ENCODE results near the gene ASCL5. TPM values are rescaled to one million over a fixed set of nuclear protein-coding genes. Genes with fewer than 3 reads are reported as not detected.

Gene ASCL5
- total and polyA plus RNA-seq, 2 of the 13 experiments (the other 11 are each of a cell fraction or from before 2014, with no cell fraction given): not detected

- TF ChIP-seq, protein P1, sequence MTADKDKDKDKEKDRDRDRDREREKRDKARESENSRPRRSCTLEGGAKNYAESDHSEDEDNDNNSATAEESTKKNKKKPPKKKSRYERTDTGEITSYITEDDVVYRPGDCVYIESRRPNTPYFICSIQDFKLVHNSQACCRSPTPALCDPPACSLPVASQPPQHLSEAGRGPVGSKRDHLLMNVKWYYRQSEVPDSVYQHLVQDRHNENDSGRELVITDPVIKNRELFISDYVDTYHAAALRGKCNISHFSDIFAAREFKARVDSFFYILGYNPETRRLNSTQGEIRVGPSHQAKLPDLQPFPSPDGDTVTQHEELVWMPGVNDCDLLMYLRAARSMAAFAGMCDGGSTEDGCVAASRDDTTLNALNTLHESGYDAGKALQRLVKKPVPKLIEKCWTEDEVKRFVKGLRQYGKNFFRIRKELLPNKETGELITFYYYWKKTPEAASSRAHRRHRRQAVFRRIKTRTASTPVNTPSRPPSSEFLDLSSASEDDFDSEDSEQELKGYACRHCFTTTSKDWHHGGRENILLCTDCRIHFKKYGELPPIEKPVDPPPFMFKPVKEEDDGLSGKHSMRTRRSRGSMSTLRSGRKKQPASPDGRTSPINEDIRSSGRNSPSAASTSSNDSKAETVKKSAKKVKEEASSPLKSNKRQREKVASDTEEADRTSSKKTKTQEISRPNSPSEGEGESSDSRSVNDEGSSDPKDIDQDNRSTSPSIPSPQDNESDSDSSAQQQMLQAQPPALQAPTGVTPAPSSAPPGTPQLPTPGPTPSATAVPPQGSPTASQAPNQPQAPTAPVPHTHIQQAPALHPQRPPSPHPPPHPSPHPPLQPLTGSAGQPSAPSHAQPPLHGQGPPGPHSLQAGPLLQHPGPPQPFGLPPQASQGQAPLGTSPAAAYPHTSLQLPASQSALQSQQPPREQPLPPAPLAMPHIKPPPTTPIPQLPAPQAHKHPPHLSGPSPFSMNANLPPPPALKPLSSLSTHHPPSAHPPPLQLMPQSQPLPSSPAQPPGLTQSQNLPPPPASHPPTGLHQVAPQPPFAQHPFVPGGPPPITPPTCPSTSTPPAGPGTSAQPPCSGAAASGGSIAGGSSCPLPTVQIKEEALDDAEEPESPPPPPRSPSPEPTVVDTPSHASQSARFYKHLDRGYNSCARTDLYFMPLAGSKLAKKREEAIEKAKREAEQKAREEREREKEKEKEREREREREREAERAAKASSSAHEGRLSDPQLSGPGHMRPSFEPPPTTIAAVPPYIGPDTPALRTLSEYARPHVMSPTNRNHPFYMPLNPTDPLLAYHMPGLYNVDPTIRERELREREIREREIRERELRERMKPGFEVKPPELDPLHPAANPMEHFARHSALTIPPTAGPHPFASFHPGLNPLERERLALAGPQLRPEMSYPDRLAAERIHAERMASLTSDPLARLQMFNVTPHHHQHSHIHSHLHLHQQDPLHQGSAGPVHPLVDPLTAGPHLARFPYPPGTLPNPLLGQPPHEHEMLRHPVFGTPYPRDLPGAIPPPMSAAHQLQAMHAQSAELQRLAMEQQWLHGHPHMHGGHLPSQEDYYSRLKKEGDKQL (CRISPR knock-in tag; IDR thresholded peaks at IDR 0.05; ENCODE audit: low read depth): no peak
- TF ChIP-seq GLI4 (CRISPR knock-in tag; IDR thresholded peaks at IDR 0.05; ENCODE audit: borderline replicate concordance): 0 out of 2 replicates have a peak, but pooled peaks have one; percentile 17
- TF ChIP-seq PAF1 (CRISPR knock-in tag; IDR thresholded peaks at IDR 0.05): no peak
- no peak for TF ChIP-seq ZNF205 (CRISPR knock-in tag; IDR thresholded peaks at IDR 0.05)
- no peak for TF ChIP-seq ZNF20 (CRISPR knock-in tag; IDR thresholded peaks at IDR 0.05)
- no peak for TF ChIP-seq SMARCE1 (IDR thresholded peaks at IDR 0.05; ENCODE audit: borderline replicate concordance)
- no peak for TF ChIP-seq HHEX (CRISPR knock-in tag; IDR thresholded peaks at IDR 0.05)
- TF ChIP-seq CENPT (CRISPR knock-in tag; IDR thresholded peaks at IDR 0.05; ENCODE audit: low read depth): no peak
- no peak for TF ChIP-seq SMYD3 (CRISPR knock-in tag; IDR thresholded peaks at IDR 0.05)
- TF ChIP-seq SP5 (CRISPR knock-in tag; IDR thresholded peaks at IDR 0.05; ENCODE audit: borderline replicate concordance, low read depth): peak; percentile 89
- 0 out of 2 replicates have a peak, but pooled peaks have one; percentile 33 for TF ChIP-seq POGZ (CRISPR knock-in tag; IDR thresholded peaks at IDR 0.05)
- no peak for TF ChIP-seq ZNF44 (CRISPR knock-in tag; IDR thresholded peaks at IDR 0.05)
- no peak for TF ChIP-seq ADNP (CRISPR knock-in tag; IDR thresholded peaks at IDR 0.05)
- no peak for TF ChIP-seq ZNF354B (CRISPR knock-in tag; IDR thresholded peaks at IDR 0.05)
- peak in 1 of 2 experiments; percentile 13; a peak in 1 of 4 replicates for TF ChIP-seq HMGXB4 (CRISPR knock-in tag; IDR thresholded peaks at IDR 0.05; ENCODE audit: borderline replicate concordance in 1 of 2, low read depth in 1 of 2)
- no peak for TF ChIP-seq RAD21 (CRISPR knock-in tag; IDR thresholded peaks at IDR 0.05)
- TF ChIP-seq ASH2L (IDR thresholded peaks at IDR 0.05; ENCODE audit: insufficient read length, low read depth, low read length): no peak
- no peak; the same call in 1 of the 2 replicates for TF ChIP-seq TARDBP (CRISPR knock-in tag; IDR thresholded peaks at IDR 0.05)
- no peak for TF ChIP-seq ZNF788 (CRISPR knock-in tag; IDR thresholded peaks at IDR 0.05; ENCODE audit: borderline replicate concordance)
- TF ChIP-seq ZNF230 (CRISPR knock-in tag; IDR thresholded peaks at IDR 0.05): no peak
- TF ChIP-seq GTF3A (CRISPR knock-in tag; conservative IDR thresholded peaks at IDR 0.05): no peak
- TF ChIP-seq KLF15 (CRISPR knock-in tag; IDR thresholded peaks at IDR 0.05; ENCODE audit: borderline replicate concordance): no peak
- peak; percentile 7 for TF ChIP-seq YY1 (IDR thresholded peaks at IDR 0.05; ENCODE audit: insufficient read depth, insufficient replicate concordance, low read depth, low read length)
- no peak for TF ChIP-seq RORA (CRISPR knock-in tag; IDR thresholded peaks at IDR 0.05)
- TF ChIP-seq BCL6 (CRISPR knock-in tag; IDR thresholded peaks at IDR 0.05): no peak
Measured at GRCh38 chr1:201154389-201155165, 27.6 kb upstream of the ASCL5 start, which contains the start of gene TMEM9 (continued).
